ENCODE results near the gene NUBPL. TPM values are rescaled to one million over a fixed set of nuclear protein-coding genes. Genes with fewer than 3 reads are reported as not detected.
"Not testable (repeated sequence)": the region's sequence is repeated elsewhere in the genome, so short reads cannot be mapped to it uniquely, and the experiment has no call there.

NUBPL gene
- total RNA-seq, 1 donor from 2014 or later = 11.0 TPM

- not testable (repeated sequence) for H3K9me3 ChIP-seq (ENCODE audit: control insufficient read depth in 3 of 3, low read length in 3 of 3); H3K27ac ChIP-seq (ENCODE audit: low read depth, low read length); H3K27me3 ChIP-seq (ENCODE audit: control insufficient read depth in 3 of 3, insufficient read depth in 3 of 3, low read length in 3 of 3); H3K36me3 ChIP-seq (ENCODE audit: control insufficient read depth in 3 of 3, insufficient read depth in 3 of 3, low read length in 3 of 3); H3K4me3 ChIP-seq (ENCODE audit: low read length in 3 of 3); H3K9ac ChIP-seq (ENCODE audit: low read depth in 1 of 3, low read length in 3 of 3); H3K4me1 ChIP-seq (ENCODE audit: control insufficient read depth in 3 of 3, insufficient read depth in 3 of 3, low read length in 3 of 3)
Observed at GRCh38 chr14:31890202-31890601, 329.0 kb downstream of the NUBPL start.

DNA sequence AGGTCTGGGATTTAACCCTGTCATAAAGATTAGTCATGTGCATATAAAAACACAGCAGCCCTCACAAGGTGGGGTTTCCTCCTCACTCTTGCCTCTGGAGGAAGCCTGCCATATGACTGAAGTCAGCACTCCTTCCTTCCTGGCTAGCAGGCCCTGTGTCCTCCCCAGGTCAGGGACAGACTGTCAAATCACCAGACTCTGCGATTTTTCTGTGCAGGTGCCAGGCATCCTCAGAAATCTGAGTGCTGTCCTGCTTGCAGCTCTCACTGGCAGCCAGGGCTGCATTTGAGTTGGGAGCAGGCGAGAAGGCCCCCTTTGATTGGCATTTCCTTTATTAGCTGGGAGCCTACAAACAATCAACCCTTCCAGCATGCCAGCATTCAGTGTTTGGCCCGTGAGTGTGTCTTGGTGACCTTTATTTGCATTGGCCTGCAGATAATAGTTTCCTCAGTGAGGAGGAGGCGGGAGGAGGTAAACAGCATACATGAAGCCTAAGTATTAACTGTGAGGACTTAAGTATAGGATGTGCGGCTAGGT, 332.1 kb downstream of the NUBPL start:
- Histone ChIP-seq H3K9ac (ENCODE audit: low read depth in 1 of 3, low read length in 3 of 3) (no peak overlapping the region), H3K36me3 (ENCODE audit: control insufficient read depth in 3 of 3, insufficient read depth in 3 of 3, low read length in 3 of 3) (no peaks in the 10 kb centered on the region), H3K4me3 (ENCODE audit: low read length in 3 of 3) (no peak overlapping the region), H3K27ac (ENCODE audit: low read depth, low read length) (no peak overlapping the region), H3K27me3 (ENCODE audit: control insufficient read depth in 3 of 3, insufficient read depth in 3 of 3, low read length in 3 of 3) (no peaks in the 10 kb centered on the region), H3K9me3 (ENCODE audit: control insufficient read depth in 3 of 3, low read length in 3 of 3) (no peaks in the 10 kb centered on the region), H3K4me1 (ENCODE audit: control insufficient read depth in 3 of 3, insufficient read depth in 3 of 3, low read length in 3 of 3) (peaks cover 6% of the 10 kb centered on the region in 3 donors)

DNA sequence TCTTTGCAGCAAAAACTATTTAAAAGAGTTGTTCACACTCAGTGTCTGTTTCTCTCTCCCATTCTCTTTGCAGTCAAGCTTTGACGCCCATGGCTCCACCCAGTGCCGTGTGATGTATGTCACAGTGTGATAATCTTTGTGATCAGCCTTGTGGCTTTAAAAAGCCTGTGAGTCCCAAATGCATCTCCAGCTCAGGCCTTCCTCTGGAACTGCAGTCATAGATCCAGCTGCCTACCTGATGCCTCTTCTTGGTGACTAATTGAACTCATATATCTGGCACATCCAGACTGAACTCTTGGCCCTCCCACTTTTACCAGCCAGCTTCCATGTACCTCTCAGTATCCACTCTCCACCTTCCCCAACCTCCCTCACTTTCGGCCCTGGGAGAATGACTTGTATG, 333.1 kb downstream of the NUBPL start:
- H3K9ac ChIP-seq (ENCODE audit: low read depth in 1 of 3, low read length in 3 of 3) = no peak overlapping the region
- no peaks in the 10 kb centered on the region for H3K36me3 ChIP-seq (ENCODE audit: control insufficient read depth in 3 of 3, insufficient read depth in 3 of 3, low read length in 3 of 3)
- H3K4me1 ChIP-seq (ENCODE audit: control insufficient read depth in 3 of 3, insufficient read depth in 3 of 3, low read length in 3 of 3) = peaks cover 6% of the 10 kb centered on the region in 3 donors
- no peak overlapping the region for H3K27ac ChIP-seq (ENCODE audit: low read depth, low read length)
- H3K4me3 ChIP-seq (ENCODE audit: low read length in 3 of 3) = no peak overlapping the region
- H3K9me3 ChIP-seq (ENCODE audit: control insufficient read depth in 3 of 3, low read length in 3 of 3) = no peaks in the 10 kb centered on the region
- H3K27me3 ChIP-seq (ENCODE audit: control insufficient read depth in 3 of 3, insufficient read depth in 3 of 3, low read length in 3 of 3) = no peaks in the 10 kb centered on the region

GRCh38 chr14:31895206-31895605, 334.0 kb downstream of the NUBPL start:
- no peaks in the 10 kb centered on the region for H3K27me3 ChIP-seq (ENCODE audit: control insufficient read depth in 3 of 3, insufficient read depth in 3 of 3, low read length in 3 of 3)
- H3K9me3 ChIP-seq (ENCODE audit: control insufficient read depth in 3 of 3, low read length in 3 of 3) = no peaks in the 10 kb centered on the region
- no peaks in the 10 kb centered on the region for H3K36me3 ChIP-seq (ENCODE audit: control insufficient read depth in 3 of 3, insufficient read depth in 3 of 3, low read length in 3 of 3)
- no peak overlapping the region for H3K9ac ChIP-seq (ENCODE audit: low read depth in 1 of 3, low read length in 3 of 3)
- H3K4me3 ChIP-seq (ENCODE audit: low read length in 3 of 3) = no peak overlapping the region
- H3K27ac ChIP-seq (ENCODE audit: low read depth, low read length) = no peak overlapping the region
- H3K4me1 ChIP-seq (ENCODE audit: control insufficient read depth in 3 of 3, insufficient read depth in 3 of 3, low read length in 3 of 3) = peaks cover 6% of the 10 kb centered on the region in 3 donors

- Histone ChIP-seq H3K36me3 (ENCODE audit: control insufficient read depth in 3 of 3, insufficient read depth in 3 of 3, low read length in 3 of 3) (no peaks in the 10 kb centered on the region), H3K4me1 (ENCODE audit: control insufficient read depth in 3 of 3, insufficient read depth in 3 of 3, low read length in 3 of 3) (peaks cover 6% of the 10 kb centered on the region in 3 donors), H3K9ac (ENCODE audit: low read depth in 1 of 3, low read length in 3 of 3) (no peak overlapping the region), H3K27ac (ENCODE audit: low read depth, low read length) (no peak overlapping the region), H3K27me3 (ENCODE audit: control insufficient read depth in 3 of 3, insufficient read depth in 3 of 3, low read length in 3 of 3) (no peaks in the 10 kb centered on the region), H3K9me3 (ENCODE audit: control insufficient read depth in 3 of 3, low read length in 3 of 3) (no peaks in the 10 kb centered on the region), H3K4me3 (ENCODE audit: low read length in 3 of 3) (no peak overlapping the region)
Observed at GRCh38 chr14:31895646-31896045, 334.4 kb downstream of the NUBPL start.

DNA sequence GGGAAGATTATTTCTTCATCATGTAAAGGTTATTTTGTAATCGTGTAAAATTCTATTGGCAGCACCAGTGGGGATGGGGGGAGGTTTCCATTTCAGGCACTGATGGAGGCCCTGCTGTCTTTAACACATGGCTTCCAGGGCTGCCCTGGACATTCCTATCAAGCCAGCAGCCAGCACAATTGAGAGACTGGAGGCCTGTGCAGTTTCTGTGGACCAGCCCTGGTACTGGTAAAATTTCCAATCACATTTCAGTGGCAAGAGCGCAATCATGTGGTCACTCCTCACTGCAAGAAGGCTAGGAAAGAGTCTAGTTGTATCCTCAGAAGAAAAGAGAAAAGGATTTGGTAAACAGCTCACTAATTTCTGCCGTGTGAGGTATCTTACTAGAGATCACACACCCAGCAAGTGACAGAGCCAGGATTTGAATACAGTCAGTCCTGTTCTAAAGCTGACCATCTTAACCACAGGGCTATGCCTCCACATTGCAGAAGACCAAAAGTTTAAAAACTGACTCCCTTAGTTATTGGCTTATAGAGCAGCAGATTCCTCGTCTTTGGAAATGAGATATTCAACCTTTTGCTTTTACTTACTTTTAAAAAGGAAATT, 336.5 kb downstream of the NUBPL start:
- Histone ChIP-seq H3K9me3 (ENCODE audit: control insufficient read depth in 3 of 3, low read length in 3 of 3) (no peaks in the 10 kb centered on the region), H3K9ac (ENCODE audit: low read depth in 1 of 3, low read length in 3 of 3) (no peak overlapping the region), H3K27ac (ENCODE audit: low read depth, low read length) (no peak overlapping the region)

GRCh38 chr14:31898838-31899528, 337.8 kb downstream of the NUBPL start:
- Histone ChIP-seq H3K36me3 (ENCODE audit: control insufficient read depth in 3 of 3, insufficient read depth in 3 of 3, low read length in 3 of 3) (no peaks in the 10 kb centered on the region), H3K9me3 (ENCODE audit: control insufficient read depth in 3 of 3, low read length in 3 of 3) (no peaks in the 10 kb centered on the region), H3K9ac (ENCODE audit: low read depth in 1 of 3, low read length in 3 of 3) (no peak overlapping the region), H3K4me3 (ENCODE audit: low read length in 3 of 3) (no peak overlapping the region), H3K4me1 (ENCODE audit: control insufficient read depth in 3 of 3, insufficient read depth in 3 of 3, low read length in 3 of 3) (no peaks in the 10 kb centered on the region), H3K27me3 (ENCODE audit: control insufficient read depth in 3 of 3, insufficient read depth in 3 of 3, low read length in 3 of 3) (no peaks in the 10 kb centered on the region), H3K27ac (ENCODE audit: low read depth, low read length) (no peak overlapping the region)

More for the DNA sequence above, 336.5 kb downstream of the NUBPL start:
- Histone ChIP-seq H3K27me3 (ENCODE audit: control insufficient read depth in 3 of 3, insufficient read depth in 3 of 3, low read length in 3 of 3) (no peaks in the 10 kb centered on the region), H3K36me3 (ENCODE audit: control insufficient read depth in 3 of 3, insufficient read depth in 3 of 3, low read length in 3 of 3) (no peaks in the 10 kb centered on the region), H3K4me3 (ENCODE audit: low read length in 3 of 3) (no peak overlapping the region), H3K4me1 (ENCODE audit: control insufficient read depth in 3 of 3, insufficient read depth in 3 of 3, low read length in 3 of 3) (peaks cover 6% of the 10 kb centered on the region in 3 donors)

- no peaks in the 10 kb centered on the region for H3K36me3 ChIP-seq (ENCODE audit: control insufficient read depth in 3 of 3, insufficient read depth in 3 of 3, low read length in 3 of 3)
- no peaks in the 10 kb centered on the region for H3K9me3 ChIP-seq (ENCODE audit: control insufficient read depth in 3 of 3, low read length in 3 of 3)
- no peak overlapping the region for H3K9ac ChIP-seq (ENCODE audit: low read depth in 1 of 3, low read length in 3 of 3)
- no peaks in the 10 kb centered on the region for H3K27me3 ChIP-seq (ENCODE audit: control insufficient read depth in 3 of 3, insufficient read depth in 3 of 3, low read length in 3 of 3)
- no peak overlapping the region for H3K4me3 ChIP-seq (ENCODE audit: low read length in 3 of 3)
- no peaks in the 10 kb centered on the region for H3K4me1 ChIP-seq (ENCODE audit: control insufficient read depth in 3 of 3, insufficient read depth in 3 of 3, low read length in 3 of 3)
- H3K27ac ChIP-seq (ENCODE audit: low read depth, low read length) = no peak overlapping the region
Observed at GRCh38 chr14:31902002-31902401, 340.8 kb downstream of the NUBPL start.

DNA sequence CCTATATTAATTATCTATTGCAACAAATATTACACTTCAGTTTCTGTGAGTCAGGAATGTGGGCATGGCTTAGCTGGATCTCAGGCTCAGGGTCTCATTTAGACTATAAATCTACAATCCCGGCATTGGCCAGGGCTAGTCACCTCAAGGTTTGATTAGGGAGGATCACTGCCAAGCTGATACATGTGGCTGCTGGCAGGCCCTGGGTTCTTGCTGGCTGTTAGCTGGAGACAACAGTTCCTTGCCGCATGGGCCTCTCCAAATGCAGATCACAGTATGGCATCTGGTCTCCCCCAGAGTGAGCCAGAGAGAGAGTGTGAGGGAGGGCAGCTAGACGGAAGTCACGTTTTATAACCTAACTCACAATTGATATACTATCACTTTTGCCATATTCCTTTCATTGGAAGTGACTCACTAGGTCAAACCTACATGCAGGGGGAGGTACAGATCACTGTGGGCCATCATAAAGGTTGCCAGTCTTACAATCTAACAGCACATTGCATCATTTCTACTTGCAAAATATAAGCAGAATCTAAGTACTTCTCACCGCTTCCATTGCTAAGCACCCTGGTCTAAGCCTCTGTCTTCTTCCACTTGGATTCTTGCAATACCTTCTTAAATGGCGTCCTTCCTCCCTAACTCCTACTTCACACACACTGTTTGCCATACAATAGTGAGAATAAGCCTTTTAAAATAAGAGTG, 341.9 kb downstream of the NUBPL start:
- Histone ChIP-seq H3K27ac (ENCODE audit: low read depth, low read length) (no peak overlapping the region), H3K27me3 (ENCODE audit: control insufficient read depth in 3 of 3, insufficient read depth in 3 of 3, low read length in 3 of 3) (no peaks in the 10 kb centered on the region), H3K9me3 (ENCODE audit: control insufficient read depth in 3 of 3, low read length in 3 of 3) (no peaks in the 10 kb centered on the region), H3K9ac (ENCODE audit: low read depth in 1 of 3, low read length in 3 of 3) (no peak overlapping the region), H3K36me3 (ENCODE audit: control insufficient read depth in 3 of 3, insufficient read depth in 3 of 3, low read length in 3 of 3) (no peaks in the 10 kb centered on the region), H3K4me3 (ENCODE audit: low read length in 3 of 3) (no peak overlapping the region), H3K4me1 (ENCODE audit: control insufficient read depth in 3 of 3, insufficient read depth in 3 of 3, low read length in 3 of 3) (no peaks in the 10 kb centered on the region)

GRCh38 chr14:31909977-31910376, 348.8 kb downstream of the NUBPL start:
- H3K27ac ChIP-seq (ENCODE audit: low read depth, low read length) = no peak overlapping the region
- no peak overlapping the region for H3K9ac ChIP-seq (ENCODE audit: low read depth in 1 of 3, low read length in 3 of 3)
- H3K4me3 ChIP-seq (ENCODE audit: low read length in 3 of 3) = no peak overlapping the region
- H3K36me3 ChIP-seq (ENCODE audit: control insufficient read depth in 3 of 3, insufficient read depth in 3 of 3, low read length in 3 of 3) = no peaks in the 10 kb centered on the region
- no peaks in the 10 kb centered on the region for H3K4me1 ChIP-seq (ENCODE audit: control insufficient read depth in 3 of 3, insufficient read depth in 3 of 3, low read length in 3 of 3)
- H3K27me3 ChIP-seq (ENCODE audit: control insufficient read depth in 3 of 3, insufficient read depth in 3 of 3, low read length in 3 of 3) = no peaks in the 10 kb centered on the region
- peaks cover 0 to 5% (median 2%) of the 10 kb centered on the region in 3 donors for H3K9me3 ChIP-seq (ENCODE audit: control insufficient read depth in 3 of 3, low read length in 3 of 3)
